ENCODE results near the gene PRRC2A. TPM values are rescaled to one million over a fixed set of nuclear protein-coding genes. Genes with fewer than 3 reads are reported as not detected.

Gene PRRC2A
- total RNA-seq, 1 donor from 2014 or later, result 235 TPM

DNA sequence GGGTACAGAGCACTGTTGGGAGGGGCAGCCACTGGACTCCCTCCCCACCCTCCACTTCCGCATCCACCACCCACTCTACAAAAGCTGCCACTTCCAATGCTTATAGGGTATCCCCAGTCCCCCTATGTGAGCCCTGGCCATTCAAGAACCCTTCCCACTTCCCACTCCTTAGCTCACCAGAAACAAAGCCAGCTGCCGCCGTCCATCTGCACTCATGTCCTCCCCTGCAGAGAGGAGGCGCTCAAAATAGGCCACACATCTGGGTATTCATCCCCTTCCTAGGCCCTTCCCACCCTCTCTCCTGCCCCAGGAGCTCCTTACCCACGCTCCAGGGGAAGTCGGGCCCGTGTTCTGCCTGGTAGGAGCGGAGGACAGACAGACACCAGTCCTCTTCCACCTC is 66.8 kb downstream of the PRRC2A start:
- Mint-ChIP-seq H3K27ac (no peak overlapping the region), H3K36me3 (peaks cover 13% of the 10 kb centered on the region), H3K4me1 (ENCODE audit: unreplicated experiment) (peaks cover 7% of the 10 kb centered on the region), H3K9me3 (no peaks in the 10 kb centered on the region), H3K4me3 (no peak overlapping the region), H3K27me3 (no peaks in the 10 kb centered on the region)
- TF ChIP-seq, protein P1, sequence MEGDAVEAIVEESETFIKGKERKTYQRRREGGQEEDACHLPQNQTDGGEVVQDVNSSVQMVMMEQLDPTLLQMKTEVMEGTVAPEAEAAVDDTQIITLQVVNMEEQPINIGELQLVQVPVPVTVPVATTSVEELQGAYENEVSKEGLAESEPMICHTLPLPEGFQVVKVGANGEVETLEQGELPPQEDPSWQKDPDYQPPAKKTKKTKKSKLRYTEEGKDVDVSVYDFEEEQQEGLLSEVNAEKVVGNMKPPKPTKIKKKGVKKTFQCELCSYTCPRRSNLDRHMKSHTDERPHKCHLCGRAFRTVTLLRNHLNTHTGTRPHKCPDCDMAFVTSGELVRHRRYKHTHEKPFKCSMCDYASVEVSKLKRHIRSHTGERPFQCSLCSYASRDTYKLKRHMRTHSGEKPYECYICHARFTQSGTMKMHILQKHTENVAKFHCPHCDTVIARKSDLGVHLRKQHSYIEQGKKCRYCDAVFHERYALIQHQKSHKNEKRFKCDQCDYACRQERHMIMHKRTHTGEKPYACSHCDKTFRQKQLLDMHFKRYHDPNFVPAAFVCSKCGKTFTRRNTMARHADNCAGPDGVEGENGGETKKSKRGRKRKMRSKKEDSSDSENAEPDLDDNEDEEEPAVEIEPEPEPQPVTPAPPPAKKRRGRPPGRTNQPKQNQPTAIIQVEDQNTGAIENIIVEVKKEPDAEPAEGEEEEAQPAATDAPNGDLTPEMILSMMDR (conservative IDR thresholded peaks at IDR 0.05), result no peak
- DNase-seq (ENCODE audit: extremely low spot score, unreplicated experiment), result no peak

Small RNA genes within 50 kb of the gene (microRNA-seq; reads per million reads assigned to microRNA genes)
- gene MIR6832, result not detected

Other genes starting within 250 kb of the PRRC2A start
- 9.0 and 10.7 TPM in 2 replicates for gene MICA, start 217.1 kb upstream of the PRRC2A start, total RNA-seq (ENCODE audit: low replicate concordance)
- 0.14 and 0.86 TPM in 2 replicates for gene MICB, start 122.6 kb upstream of the PRRC2A start, total RNA-seq (ENCODE audit: low replicate concordance)
- not detected in 2 replicates for gene MCCD1, start 91.8 kb upstream of the PRRC2A start, total RNA-seq (ENCODE audit: low replicate concordance)
- gene DDX39B, start 78.7 kb upstream of the PRRC2A start, total RNA-seq (ENCODE audit: low replicate concordance), result 410 and 636 TPM in 2 replicates
- 1.6 and 5.9 TPM in 2 replicates for gene ATP6V1G2, start 74.1 kb upstream of the PRRC2A start, total RNA-seq (ENCODE audit: low replicate concordance)
- gene NFKBIL1, start 73.1 kb upstream of the PRRC2A start, total RNA-seq (ENCODE audit: low replicate concordance), result 21.1 and 24.2 TPM in 2 replicates
- gene LTA, start 48.4 kb upstream of the PRRC2A start, total RNA-seq (ENCODE audit: low replicate concordance), result 0.22 TPM in 1 of 2 replicates, not detected in the other
- gene TNF, start 45.1 kb upstream of the PRRC2A start, total RNA-seq (ENCODE audit: low replicate concordance), result not detected in 2 replicates
- gene LTB, start 38.3 kb upstream of the PRRC2A start, total RNA-seq (ENCODE audit: low replicate concordance), result 0.34 and 1.0 TPM in 2 replicates
- not detected in 2 replicates for gene LST1, start 34.4 kb upstream of the PRRC2A start, total RNA-seq (ENCODE audit: low replicate concordance)
- not detected in 2 replicates for gene NCR3, start 27.7 kb upstream of the PRRC2A start, total RNA-seq (ENCODE audit: low replicate concordance)
- gene AIF1, start 5.5 kb upstream of the PRRC2A start, total RNA-seq (ENCODE audit: low replicate concordance), result 0.59 and 3.8 TPM in 2 replicates
- gene BAG6, start 31.9 kb downstream of the PRRC2A start, total RNA-seq (ENCODE audit: low replicate concordance), result 334 and 378 TPM in 2 replicates
- 11.2 and 20.9 TPM in 2 replicates for gene APOM, start 35.2 kb downstream of the PRRC2A start, total RNA-seq (ENCODE audit: low replicate concordance)
- gene C6orf47, start 40.1 kb downstream of the PRRC2A start, total RNA-seq (ENCODE audit: low replicate concordance), result 22.3 and 28.1 TPM in 2 replicates
- 17.6 and 20.2 TPM in 2 replicates for gene GPANK1, start 44.3 kb downstream of the PRRC2A start, total RNA-seq (ENCODE audit: low replicate concordance)
- 142 and 175 TPM in 2 replicates for gene CSNK2B, start 45.4 kb downstream of the PRRC2A start, total RNA-seq (ENCODE audit: low replicate concordance)
- 13.9 and 22.0 TPM in 2 replicates for gene LY6G5B, start 49.3 kb downstream of the PRRC2A start, total RNA-seq (ENCODE audit: low replicate concordance)
- gene LY6G5C, start 60.4 kb downstream of the PRRC2A start, total RNA-seq (ENCODE audit: low replicate concordance), result 2.0 and 2.3 TPM in 2 replicates
- 80.9 and 91.3 TPM in 2 replicates for gene ABHD16A, start 82.6 kb downstream of the PRRC2A start, total RNA-seq (ENCODE audit: low replicate concordance)
- not detected in 2 replicates for gene LY6G6F, start 86.2 kb downstream of the PRRC2A start, total RNA-seq (ENCODE audit: low replicate concordance)
- 1.5 TPM in 1 of 2 replicates, not detected in the other for gene LY6G6D, start 94.6 kb downstream of the PRRC2A start, total RNA-seq (ENCODE audit: low replicate concordance)
- 2.5 and 16.2 TPM in 2 replicates for gene LY6G6C, start 101.0 kb downstream of the PRRC2A start, total RNA-seq (ENCODE audit: low replicate concordance)
- gene MPIG6B, start 102.7 kb downstream of the PRRC2A start, total RNA-seq (ENCODE audit: low replicate concordance), result 0.41 and 0.81 TPM in 2 replicates
- 101 and 138 TPM in 2 replicates for gene DDAH2, start 108.6 kb downstream of the PRRC2A start, total RNA-seq (ENCODE audit: low replicate concordance)
- 294 and 381 TPM in 2 replicates for gene CLIC1, start 115.8 kb downstream of the PRRC2A start, total RNA-seq (ENCODE audit: low replicate concordance)
- 20.7 and 46.7 TPM in 2 replicates for gene MSH5, start 119.3 kb downstream of the PRRC2A start, total RNA-seq (ENCODE audit: low replicate concordance)
- gene SAPCD1, start 141.9 kb downstream of the PRRC2A start, total RNA-seq (ENCODE audit: low replicate concordance), result 3.2 and 8.9 TPM in 2 replicates
- gene VWA7, start 156.6 kb downstream of the PRRC2A start, total RNA-seq (ENCODE audit: low replicate concordance), result 6.1 and 6.4 TPM in 2 replicates
- 89.0 and 104 TPM in 2 replicates for gene VARS1, start 175.0 kb downstream of the PRRC2A start, total RNA-seq (ENCODE audit: low replicate concordance)
- gene LSM2, start 186.3 kb downstream of the PRRC2A start, total RNA-seq (ENCODE audit: low replicate concordance), result 57.9 and 74.5 TPM in 2 replicates
- gene HSPA1L, start 194.6 kb downstream of the PRRC2A start, total RNA-seq (ENCODE audit: low replicate concordance), result 1.8 and 1.9 TPM in 2 replicates
- 45.7 and 54.7 TPM in 2 replicates for gene HSPA1A, start 194.8 kb downstream of the PRRC2A start, total RNA-seq (ENCODE audit: low replicate concordance)
- 132 and 252 TPM in 2 replicates for gene HSPA1B, start 207.0 kb downstream of the PRRC2A start, total RNA-seq (ENCODE audit: low replicate concordance)
- 46.9 and 62.5 TPM in 2 replicates for gene NEU1, start 242.1 kb downstream of the PRRC2A start, total RNA-seq (ENCODE audit: low replicate concordance)

Data from type B pancreatic cell (in vitro differentiated cells).